Heart left ventricle (tissue), 13 donors: ENCODE data around the gene IER5L.

ENCODE experiments used
- POLR2A ChIP-seq, 2 donors: fragments of 450-650 bp; IDR thresholded peaks; one replicate each; pipeline ENCODE4 v1.6.1; 2017; ENCODE audit warnings: antibody characterized with exemption in 2 of 2, mild to moderate bottlenecking in 2 of 2, moderate library complexity in 2 of 2
- TF ChIP-seq, protein P1 (sequence below), 12 donors: fragments of 200-600 bp; sonication (generic) in 4 of 12; IDR thresholded peaks; one replicate each; pipeline versions ENCODE4 v1.5.0 to v1.8.0; 2018 to 2022; ENCODE audit warnings: antibody characterized with exemption in 12 of 12, mild to moderate bottlenecking in 5 of 12
- donor health status: ischemic (EF 13 %, LVEDD 7.1; RV severe dilation, severe dysfunction).
- donor health status: DM: no; HTN: yes; CAD: no.
- donor health status: DM: no; HTN: no; CAD: no.
- donor health status: ischemic (EF 25% LVEDD 6.9; RV normal size, moderate dysfunction).
- donor health status: ischemic (EF 25% LVEDD 5.7; RV mildly dilated, moderate dysfunction).
- donor health status: ischemic (EF 35%, LVEDD 5.7; RV mildly dilated, moderate dysfunction).
- donor health status: nonischemic (EF 11% LVEDD 7.7; RV severe dilation, severe dysfunction).
- donor health status: DM: yes; HTN: yes; CAD: no.
- donor health status: PGD.
- donor health status: ischemic (EF 29% LVEDD 5.4; RV normal size, mild dysfunction).
- donor health status: nonischemic (EF 23%, LVEDD 6.1; RV moderate dilation, normal function).

DNA sequence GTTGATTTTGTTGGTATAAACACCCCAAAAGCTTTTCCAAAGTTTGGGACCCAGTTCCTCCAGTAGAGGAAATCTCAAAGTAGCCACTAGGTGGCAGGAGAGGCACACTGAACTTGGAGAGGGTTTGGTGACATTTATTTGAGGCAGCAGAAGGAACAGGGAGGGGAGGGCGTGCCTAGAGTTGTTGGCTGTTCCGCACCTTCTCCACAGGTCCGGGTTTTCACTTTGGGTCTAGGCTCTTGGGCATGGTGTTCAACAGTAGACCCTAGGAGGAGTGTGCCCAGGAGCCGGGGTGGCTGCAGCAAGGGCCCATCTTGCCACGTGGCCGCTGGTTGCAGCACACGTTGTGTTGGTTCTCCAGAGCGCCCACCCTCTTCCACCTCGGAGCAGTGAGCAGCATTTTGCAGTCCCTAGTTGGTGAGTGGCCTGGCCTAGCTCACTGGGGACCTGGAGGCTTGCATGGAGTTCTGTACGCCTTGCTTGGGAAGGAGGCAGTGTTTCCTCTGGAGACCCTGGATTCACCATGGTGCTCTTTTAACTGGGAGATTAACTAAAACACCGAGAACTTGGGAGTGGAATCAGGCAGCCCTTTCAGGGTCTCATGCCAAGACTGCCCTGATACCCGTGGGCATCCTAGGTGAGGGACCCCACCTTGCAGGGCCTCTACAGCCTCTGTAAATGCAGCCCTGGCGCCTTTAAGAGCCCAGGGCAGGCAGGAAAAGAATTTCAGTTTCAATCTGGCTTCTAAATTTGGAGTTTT is 38.6 kb downstream of the IER5L start:
- TF ChIP-seq, protein P1, sequence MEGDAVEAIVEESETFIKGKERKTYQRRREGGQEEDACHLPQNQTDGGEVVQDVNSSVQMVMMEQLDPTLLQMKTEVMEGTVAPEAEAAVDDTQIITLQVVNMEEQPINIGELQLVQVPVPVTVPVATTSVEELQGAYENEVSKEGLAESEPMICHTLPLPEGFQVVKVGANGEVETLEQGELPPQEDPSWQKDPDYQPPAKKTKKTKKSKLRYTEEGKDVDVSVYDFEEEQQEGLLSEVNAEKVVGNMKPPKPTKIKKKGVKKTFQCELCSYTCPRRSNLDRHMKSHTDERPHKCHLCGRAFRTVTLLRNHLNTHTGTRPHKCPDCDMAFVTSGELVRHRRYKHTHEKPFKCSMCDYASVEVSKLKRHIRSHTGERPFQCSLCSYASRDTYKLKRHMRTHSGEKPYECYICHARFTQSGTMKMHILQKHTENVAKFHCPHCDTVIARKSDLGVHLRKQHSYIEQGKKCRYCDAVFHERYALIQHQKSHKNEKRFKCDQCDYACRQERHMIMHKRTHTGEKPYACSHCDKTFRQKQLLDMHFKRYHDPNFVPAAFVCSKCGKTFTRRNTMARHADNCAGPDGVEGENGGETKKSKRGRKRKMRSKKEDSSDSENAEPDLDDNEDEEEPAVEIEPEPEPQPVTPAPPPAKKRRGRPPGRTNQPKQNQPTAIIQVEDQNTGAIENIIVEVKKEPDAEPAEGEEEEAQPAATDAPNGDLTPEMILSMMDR (IDR thresholded peaks at IDR 0.05), result peak; percentile 86 to 96 (median 94)
- no peak for TF ChIP-seq POLR2A (IDR thresholded peaks at IDR 0.05)
